Measurements from ENCODE around the gene S100A1. TPM values are rescaled to one million over a fixed set of nuclear protein-coding genes. Genes with fewer than 3 reads are reported as not detected.
A peak's percentile ranks its signal among the peaks of the same experiment; 100 is the strongest.
"Not testable (repeated sequence)": the region's sequence is repeated elsewhere in the genome, so short reads cannot be mapped to it uniquely, and the experiment has no call there.

S100A1 gene
- total and polyA plus RNA-seq, 2 experiments from 2014 or later: 1.3 to 2.7 TPM

- peak overlapping the region; percentile 88 for H3K4me2 ChIP-seq
- 3% methylated on average over 15 of the region's 22 CpGs for WGBS (ENCODE audit: low lambda C conversion rate, missing lambda C conversion rate)
- H3K79me2 ChIP-seq: peaks cover 30% of the 10 kb centered on the region
- no peak for DNase-seq (ENCODE audit: low spot score)
- H3K4me3 ChIP-seq: peak overlapping the region; percentile 23
- peaks cover 8% of the 10 kb centered on the region for H3K4me1 ChIP-seq (ENCODE audit: insufficient read depth)
- no peak for TF ChIP-seq CTCF (IDR thresholded peaks at IDR 0.05; ENCODE audit: poor library complexity)
- no peak for TF ChIP-seq EZH2phosphoT487 (IDR thresholded peaks at IDR 0.05; ENCODE audit: low read depth, severe bottlenecking, unreplicated experiment)
- no peak for TF ChIP-seq EZH2 (IDR thresholded peaks at IDR 0.05; ENCODE audit: borderline replicate concordance)
- H3K9me2 ChIP-seq (replicated peaks; ENCODE audit: insufficient read depth): no peaks in the 10 kb centered on the region
- no peak overlapping the region for H2AFZ ChIP-seq
- no peaks in the 10 kb centered on the region for H3K36me3 ChIP-seq (replicated peaks; ENCODE audit: insufficient read depth, low read depth)
- H3K27me3 ChIP-seq: no peaks in the 10 kb centered on the region
- H3K27ac ChIP-seq: peak overlapping the region; percentile 75
- H4K20me1 ChIP-seq (ENCODE audit: insufficient read depth, poor library complexity, severe bottlenecking): no peaks in the 10 kb centered on the region
- H3K9me3 ChIP-seq (ENCODE audit: low read depth): no peaks in the 10 kb centered on the region
Observed at GRCh38 chr1:153670257-153670858, 42.1 kb downstream of the S100A1 start.

- Histone ChIP-seq H3K36me3 (replicated peaks; ENCODE audit: insufficient read depth, low read depth) (no peaks in the 10 kb centered on the region), H3K9me3 (ENCODE audit: low read depth) (no peaks in the 10 kb centered on the region), H3K27me3 (no peaks in the 10 kb centered on the region), H3K4me2 (peak within 1 kb of the TSS; percentile 88), H3K4me1 (ENCODE audit: insufficient read depth) (peaks cover 8% of the 10 kb centered on the region), H3K27ac (peak within 1 kb of the TSS; percentile 75), H2AFZ (peak within 1 kb of the TSS; percentile 65), H4K20me1 (ENCODE audit: insufficient read depth, poor library complexity, severe bottlenecking) (no peaks in the 10 kb centered on the region), H3K4me3 (peak within 1 kb of the TSS; percentile 27), H3K9me2 (replicated peaks; ENCODE audit: insufficient read depth) (no peaks in the 10 kb centered on the region), H3K79me2 (peaks cover 30% of the 10 kb centered on the region)
- TF ChIP-seq EZH2 (IDR thresholded peaks at IDR 0.05; ENCODE audit: borderline replicate concordance) (no peak), CTCF (IDR thresholded peaks at IDR 0.05; ENCODE audit: poor library complexity) (no peak), EZH2phosphoT487 (IDR thresholded peaks at IDR 0.05; ENCODE audit: low read depth, severe bottlenecking, unreplicated experiment) (no peak)
- under 1% methylated on average over 35 of the region's 35 CpGs for WGBS (ENCODE audit: low lambda C conversion rate, missing lambda C conversion rate)
- peak; percentile 97 for DNase-seq (ENCODE audit: low spot score)
Observed at GRCh38 chr1:153670859-153671627, 42.8 kb downstream of the S100A1 start, which contains the start of gene ILF2. ILF2 (minus strand) TSS chr1:153670993; CDS start chr1:153670922, 71 bp downstream.

- peak overlapping the region; percentile 67 for H3K27ac ChIP-seq
- H3K79me2 ChIP-seq: peaks cover 30% of the 10 kb centered on the region
- H4K20me1 ChIP-seq (ENCODE audit: insufficient read depth, poor library complexity, severe bottlenecking); H3K9me3 ChIP-seq (ENCODE audit: low read depth); H3K27me3 ChIP-seq; H3K9me2 ChIP-seq (replicated peaks; ENCODE audit: insufficient read depth); H3K36me3 ChIP-seq (replicated peaks; ENCODE audit: insufficient read depth, low read depth); DNase-seq (ENCODE audit: low spot score); H3K4me1 ChIP-seq (ENCODE audit: insufficient read depth): not testable (repeated sequence)
- 9% methylated on average over 28 of the region's 28 CpGs for WGBS (ENCODE audit: low lambda C conversion rate, missing lambda C conversion rate)
- peak overlapping the region; percentile 27 for H3K4me3 ChIP-seq
- H2AFZ ChIP-seq: peak overlapping the region; percentile 65
- H3K4me2 ChIP-seq: peak overlapping the region; percentile 71
Observed at GRCh38 chr1:153671628-153672353, 43.6 kb downstream of the S100A1 start.
